ENCODE results near the gene NDOR1. TPM values are rescaled to one million over a fixed set of nuclear protein-coding genes. Genes with fewer than 3 reads are reported as not detected.
A peak's percentile ranks its signal among the peaks of the same experiment; 100 is the strongest.

Gene NDOR1
- total RNA-seq, 2 experiments from 2014 or later, result 27.0 to 27.8 TPM

- intact Hi-C loops (cut with DNase I, micrococcal nuclease), result no loop called here
- POLR2A ChIA-PET, result no interaction called here
These were observed 35.6 kb upstream of the NDOR1 start, which contains the start of gene LRRC26 for GRCh38 chr9:137169896-137170358. Gene LRRC26 (minus strand): TSS chr9:137170051. CDS start chr9:137169943, 108 bp downstream.

GRCh38 chr9:137170486-137171148 is 34.9 kb upstream of the NDOR1 start:
- H3K36me3 Mint-ChIP-seq (ENCODE audit: low read depth), result no peaks in the 10 kb centered on the region
- no peak for DNase-seq
- ChIA-PET POLR2A (no interaction called here), CTCF (no interaction called here)
- H3K27me3 Mint-ChIP-seq, result peaks cover 19% of the 10 kb centered on the region
- intact Hi-C loops (cut with DNase I, micrococcal nuclease), result no loop called here
- no peaks in the 10 kb centered on the region for H3K4me1 Mint-ChIP-seq
- ATAC-seq, result no peak
- H3K4me3 Mint-ChIP-seq, result no peak overlapping the region
- no peak overlapping the region for H3K27ac Mint-ChIP-seq
- no peaks in the 10 kb centered on the region for H3K9me3 Mint-ChIP-seq (ENCODE audit: low read depth)

More at GRCh38 chr9:137169896-137170358, 35.6 kb upstream of the NDOR1 start, which contains the start of gene LRRC26:
- Mint-ChIP-seq H3K4me1 (no peaks in the 10 kb centered on the region), H3K4me3 (peak within 1 kb of the TSS; percentile 44), H3K27ac (no peak within 1 kb of the TSS), H3K9me3 (ENCODE audit: low read depth) (no peaks in the 10 kb centered on the region), H3K36me3 (ENCODE audit: low read depth) (no peaks in the 10 kb centered on the region), H3K27me3 (peaks cover 23% of the 10 kb centered on the region)
- ATAC-seq, result no peak
- no peak for DNase-seq
- CTCF ChIA-PET, result no interaction called here

GRCh38 chr9:137171149-137171900 is 34.2 kb upstream of the NDOR1 start:
- Mint-ChIP-seq H3K27me3 (peaks cover 19% of the 10 kb centered on the region), H3K36me3 (ENCODE audit: low read depth) (no peaks in the 10 kb centered on the region), H3K27ac (no peak overlapping the region), H3K4me3 (no peak overlapping the region), H3K4me1 (no peaks in the 10 kb centered on the region), H3K9me3 (ENCODE audit: low read depth) (no peaks in the 10 kb centered on the region)
- DNase-seq (no peak), ATAC-seq (no peak)
- ChIA-PET POLR2A (no interaction called here), CTCF (interaction anchor here (1.1 kb wide), 1 partner anchor 14 kb away, joined by 3 read pairs; no protein-coding TSS in a partner anchor)
- intact Hi-C loops (cut with DNase I, micrococcal nuclease), result no loop called here

GRCh38 chr9:137172901-137173795 is 32.4 kb upstream of the NDOR1 start:
- Mint-ChIP-seq H3K4me1 (no peaks in the 10 kb centered on the region), H3K27ac (no peak overlapping the region), H3K4me3 (no peak overlapping the region), H3K36me3 (ENCODE audit: low read depth) (peaks cover 2% of the 10 kb centered on the region), H3K27me3 (peaks cover 13% of the 10 kb centered on the region), H3K9me3 (ENCODE audit: low read depth) (no peaks in the 10 kb centered on the region)
- DNase-seq (no peak), ATAC-seq (no peak)
- POLR2A ChIA-PET, result no interaction called here
- intact Hi-C loops (cut with DNase I, micrococcal nuclease), result no loop called here
- CTCF ChIA-PET, result no interaction called here

GRCh38 chr9:137173796-137174664 is 31.5 kb upstream of the NDOR1 start:
- peaks cover 10% of the 10 kb centered on the region for H3K27me3 Mint-ChIP-seq
- H3K4me1 Mint-ChIP-seq, result no peaks in the 10 kb centered on the region
- no peak overlapping the region for H3K27ac Mint-ChIP-seq
- no peak for ATAC-seq
- CTCF ChIA-PET, result interaction anchor here (1.0 to 1.9 kb wide), 3 partner anchors 17 to 63 kb away, joined by 3 to 5 read pairs (median 3); no protein-coding TSS in a partner anchor
- no peaks in the 10 kb centered on the region for H3K9me3 Mint-ChIP-seq (ENCODE audit: low read depth)
- intact Hi-C loops (cut with DNase I, micrococcal nuclease), result no loop called here
- H3K36me3 Mint-ChIP-seq (ENCODE audit: low read depth), result peaks cover 2% of the 10 kb centered on the region
- POLR2A ChIA-PET, result no interaction called here
- DNase-seq, result no peak
- H3K4me3 Mint-ChIP-seq, result no peak overlapping the region

GRCh38 chr9:137174722-137175293 is 30.7 kb upstream of the NDOR1 start:
- Mint-ChIP-seq H3K27me3 (peaks cover 10% of the 10 kb centered on the region), H3K27ac (no peak overlapping the region), H3K9me3 (ENCODE audit: low read depth) (no peaks in the 10 kb centered on the region), H3K4me3 (no peak overlapping the region), H3K36me3 (ENCODE audit: low read depth) (peaks cover 6% of the 10 kb centered on the region), H3K4me1 (no peaks in the 10 kb centered on the region)
- peak; percentile 59 for DNase-seq
- ChIA-PET CTCF (interaction anchor here (1.0 to 1.9 kb wide), 3 partner anchors 18 to 62 kb away, joined by 3 to 5 read pairs (median 3); no protein-coding TSS in a partner anchor), POLR2A (no interaction called here)
- intact Hi-C loops (cut with DNase I, micrococcal nuclease), result no loop called here
- ATAC-seq, result peak; percentile 29

GRCh38 chr9:137175345-137175961 is 30.0 kb upstream of the NDOR1 start:
- no peaks in the 10 kb centered on the region for H3K9me3 Mint-ChIP-seq (ENCODE audit: low read depth)
- intact Hi-C loops (cut with DNase I, micrococcal nuclease), result no loop called here
- no peak overlapping the region for H3K4me3 Mint-ChIP-seq
- DNase-seq, result no peak
- H3K27me3 Mint-ChIP-seq, result peaks cover 4% of the 10 kb centered on the region
- no peak overlapping the region for H3K27ac Mint-ChIP-seq
- peaks cover 6% of the 10 kb centered on the region for H3K36me3 Mint-ChIP-seq (ENCODE audit: low read depth)
- CTCF ChIA-PET, result interaction anchor here (1.0 to 1.9 kb wide), 3 partner anchors 19 to 62 kb away, joined by 3 to 5 read pairs (median 3); no protein-coding TSS in a partner anchor
- ATAC-seq, result peak; percentile 10
- no peaks in the 10 kb centered on the region for H3K4me1 Mint-ChIP-seq
- POLR2A ChIA-PET, result no interaction called here

- Mint-ChIP-seq H3K27ac (no peak overlapping the region), H3K4me3 (no peak overlapping the region), H3K36me3 (ENCODE audit: low read depth) (peaks cover 6% of the 10 kb centered on the region), H3K4me1 (no peaks in the 10 kb centered on the region), H3K27me3 (peaks cover 2% of the 10 kb centered on the region), H3K9me3 (ENCODE audit: low read depth) (no peaks in the 10 kb centered on the region)
- ATAC-seq (peak; percentile 59), DNase-seq (peak; percentile 54)
- intact Hi-C loops (cut with DNase I, micrococcal nuclease), result no loop called here
- ChIA-PET CTCF (interaction anchor here (0.6 to 1.5 kb wide), 7 partner anchors 12 to 194 kb away, joined by 3 to 7 read pairs (median 3); partner anchors contain the start of genes LCNL1, RNF208 and SSNA1), POLR2A (no interaction called here)
These were observed 29.0 kb upstream of the NDOR1 start for GRCh38 chr9:137176302-137177182.

- H3K36me3 Mint-ChIP-seq (ENCODE audit: low read depth), result peaks cover 10% of the 10 kb centered on the region
- ChIA-PET CTCF (no interaction called here), POLR2A (no interaction called here)
- no peaks in the 10 kb centered on the region for H3K27me3 Mint-ChIP-seq
- ATAC-seq, result no peak
- DNase-seq, result no peak
- H3K4me3 Mint-ChIP-seq, result no peak overlapping the region
- H3K4me1 Mint-ChIP-seq, result no peaks in the 10 kb centered on the region
- intact Hi-C loops (cut with DNase I, micrococcal nuclease), result no loop called here
- no peak overlapping the region for H3K27ac Mint-ChIP-seq
- no peaks in the 10 kb centered on the region for H3K9me3 Mint-ChIP-seq (ENCODE audit: low read depth)
These were observed 27.1 kb upstream of the NDOR1 start for GRCh38 chr9:137178201-137178938.
